Hindlimb muscle (tissue), 1 donor: ENCODE measurements around the gene ELMO1. TPM values are rescaled to one million over a fixed set of nuclear protein-coding genes. Genes with fewer than 3 reads are reported as not detected.

ENCODE experiments used
- DNase-seq: peaks from one replicate; pipeline ENCODE4 v3.0.0-alpha.2; 2013
- polyA plus RNA-seq: library from polyadenylated mRNA; unstranded; fragments of 120-200 nt; gene quantifications from one replicate; pipeline ENCODE4 v1.2.1, GENCODE V29; 2013; ENCODE audit not compliant: insufficient read length

The ELMO1 gene
- polyA plus RNA-seq, 1 donor = 28.3 TPM

DNA sequence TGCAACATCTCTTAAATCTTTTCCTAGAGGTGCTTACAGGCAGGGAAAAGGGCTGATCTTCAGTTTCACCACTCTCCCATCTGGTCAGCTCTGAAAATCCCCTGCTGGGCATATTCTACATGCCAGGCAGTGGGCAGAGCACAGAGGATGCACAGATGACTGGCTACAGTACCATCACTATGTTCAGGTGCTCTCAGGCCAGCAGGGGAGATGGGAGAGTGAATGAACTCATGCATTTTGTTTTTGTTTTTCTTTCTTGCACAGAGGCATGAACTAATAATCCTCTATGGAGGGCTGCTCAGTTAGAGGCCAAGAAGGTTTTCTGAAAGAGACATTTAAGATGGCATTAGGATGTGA, 19.3 kb downstream of the ELMO1 start:
- no peak for DNase-seq

DNA sequence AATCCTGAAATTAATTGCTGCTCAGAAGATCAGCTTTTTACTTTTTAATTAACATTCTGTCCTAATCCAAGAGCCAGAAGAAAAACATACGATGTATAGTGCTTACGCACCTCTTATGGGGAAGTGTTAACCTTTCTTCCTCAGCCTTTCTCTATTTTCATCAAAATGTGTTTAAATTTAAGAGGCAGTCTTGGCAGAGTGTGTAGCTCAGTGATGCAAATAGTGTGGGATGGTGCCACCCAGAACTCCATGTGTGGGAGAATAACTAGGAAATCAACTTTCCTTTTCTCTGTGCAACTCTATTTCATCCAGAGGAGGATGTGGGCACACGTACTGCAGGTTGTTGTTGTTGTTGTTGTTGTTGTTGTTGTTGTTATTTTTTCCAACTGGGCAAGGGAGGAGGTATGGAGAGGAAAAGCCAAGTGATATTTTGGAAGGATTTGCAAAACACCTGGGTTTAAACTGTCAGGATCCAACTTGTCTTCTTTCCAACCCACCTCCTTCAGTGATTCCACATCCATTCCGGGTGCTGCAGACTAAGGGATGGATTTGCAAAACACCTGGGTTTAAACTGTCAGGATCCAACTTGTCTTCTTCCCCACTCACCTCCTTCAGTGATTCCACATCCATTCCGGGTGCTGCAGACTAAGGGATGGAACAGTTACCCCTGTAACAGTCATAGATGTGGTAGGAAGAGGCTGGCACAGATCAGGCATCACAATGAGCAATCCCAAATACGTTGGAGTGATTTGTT, 19.8 kb downstream of the ELMO1 start:
- no peak for DNase-seq

DNA sequence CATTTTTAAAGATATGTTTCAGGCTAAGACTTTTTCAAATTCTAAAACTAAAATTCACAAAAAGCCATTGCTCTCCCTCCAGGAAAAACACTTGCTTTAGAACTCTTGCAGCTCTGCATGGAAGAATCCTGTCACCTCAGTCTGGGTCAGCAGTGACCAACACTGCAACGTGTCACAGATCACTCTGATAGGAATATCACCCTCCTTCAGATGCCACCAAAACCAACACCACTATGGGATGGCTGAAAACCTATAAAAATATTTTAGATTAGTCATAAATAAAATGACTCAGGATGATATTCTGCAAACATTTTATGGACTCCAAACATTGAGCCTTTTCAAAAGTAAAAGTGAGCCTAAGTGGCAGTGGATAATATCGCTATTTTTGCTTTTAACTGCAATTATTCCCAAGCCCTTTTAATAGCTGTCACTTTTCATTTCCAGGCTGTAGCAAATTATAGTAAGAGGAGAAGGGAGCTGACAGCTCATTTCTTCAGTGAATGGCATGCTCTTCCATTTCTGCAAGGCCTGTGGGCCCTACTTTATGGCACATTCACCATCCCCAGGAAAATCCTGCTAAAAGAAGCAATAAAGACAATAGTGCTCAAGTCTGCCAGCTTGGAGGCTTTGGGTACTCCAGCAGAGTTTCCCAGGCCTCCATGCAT, 21.3 kb downstream of the ELMO1 start:
- DNase-seq = no peak

DNA sequence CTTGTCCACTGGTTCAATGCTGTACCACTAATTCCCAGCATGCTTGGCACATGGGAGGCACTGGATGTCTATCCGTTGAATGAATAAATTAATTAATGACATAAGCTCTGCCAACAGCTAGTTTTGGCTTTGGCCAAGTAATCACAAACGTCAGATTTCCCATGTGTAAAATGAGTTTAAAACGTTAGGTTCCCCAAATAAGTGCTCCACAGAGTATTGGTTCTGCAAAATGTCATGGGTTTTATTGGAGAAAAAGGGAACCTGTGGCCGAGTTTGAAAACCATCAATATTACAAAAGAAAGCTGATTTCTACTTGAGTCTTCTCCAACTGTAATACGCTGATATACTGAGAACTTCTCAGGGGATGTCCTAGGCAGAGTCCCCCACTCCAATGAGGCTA, 23.2 kb downstream of the ELMO1 start:
- DNase-seq = no peak

DNA sequence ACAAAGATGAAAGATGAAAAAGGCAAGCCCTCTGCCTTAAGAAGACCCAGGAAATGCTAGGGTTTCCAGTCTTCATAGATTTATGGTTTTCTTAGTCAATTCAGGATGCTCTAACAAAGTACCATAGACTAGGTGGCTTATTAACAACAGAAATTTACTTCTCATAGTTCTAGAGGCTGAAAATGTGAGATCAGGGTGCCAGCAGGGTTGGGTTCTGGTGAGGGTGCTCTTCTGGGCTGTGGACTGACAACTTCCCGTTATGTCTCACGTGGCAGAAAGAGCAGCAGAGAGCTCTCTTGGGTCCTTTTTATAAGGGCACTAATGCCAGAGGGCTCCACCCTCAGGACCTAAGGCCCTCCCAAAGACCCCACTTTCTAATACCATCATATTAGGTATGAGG, 23.7 kb downstream of the ELMO1 start:
- no peak for DNase-seq

DNA sequence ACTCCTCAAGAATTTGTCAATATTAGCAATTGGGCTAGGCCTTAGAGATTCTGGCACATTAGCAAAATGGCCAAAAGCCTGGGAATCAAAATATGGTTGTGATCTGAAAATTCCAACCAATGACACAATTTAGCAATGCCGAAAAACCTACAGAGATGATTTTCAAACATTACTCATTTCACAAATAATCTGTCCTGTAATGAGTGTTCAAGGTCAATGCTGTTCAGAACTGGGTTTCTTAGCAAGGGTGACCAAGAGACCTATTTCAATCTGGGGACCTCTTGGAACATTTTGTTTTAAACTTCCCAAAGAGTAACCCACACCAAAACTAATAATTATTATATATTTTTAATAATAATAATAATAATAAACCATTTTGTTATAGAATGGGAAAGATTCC, 24.1 kb downstream of the ELMO1 start:
- DNase-seq = no peak

DNA sequence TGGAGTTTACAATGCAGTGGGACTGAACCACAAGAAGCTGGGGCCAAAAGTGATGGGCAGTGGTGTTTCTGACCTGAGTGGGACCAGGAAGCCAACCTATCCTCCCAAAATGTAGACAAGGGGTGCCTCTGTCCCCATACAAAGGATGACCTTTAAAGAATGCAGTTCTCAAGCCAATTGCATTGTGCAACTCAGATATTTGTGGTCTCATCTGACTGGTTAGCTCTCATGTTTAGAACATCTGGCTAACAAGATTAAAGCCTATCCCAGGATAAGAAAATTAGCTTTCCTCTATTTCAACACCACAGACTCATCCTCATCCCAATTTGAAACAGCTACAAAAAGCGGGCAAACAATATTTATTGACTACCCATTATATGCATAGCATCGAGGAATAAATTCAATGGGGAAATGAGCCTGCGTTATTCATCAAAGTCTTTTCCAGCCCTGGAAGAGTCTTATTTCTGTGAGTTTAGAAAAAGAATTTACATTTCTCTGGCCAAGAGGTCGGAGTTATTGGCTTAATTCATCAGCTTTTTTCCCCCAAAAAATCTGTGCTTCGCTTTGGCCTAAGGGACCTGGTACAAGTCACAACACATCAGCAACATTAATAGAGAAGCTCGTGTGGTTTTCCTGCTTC, 26.7 kb downstream of the ELMO1 start:
- DNase-seq = no peak

DNA sequence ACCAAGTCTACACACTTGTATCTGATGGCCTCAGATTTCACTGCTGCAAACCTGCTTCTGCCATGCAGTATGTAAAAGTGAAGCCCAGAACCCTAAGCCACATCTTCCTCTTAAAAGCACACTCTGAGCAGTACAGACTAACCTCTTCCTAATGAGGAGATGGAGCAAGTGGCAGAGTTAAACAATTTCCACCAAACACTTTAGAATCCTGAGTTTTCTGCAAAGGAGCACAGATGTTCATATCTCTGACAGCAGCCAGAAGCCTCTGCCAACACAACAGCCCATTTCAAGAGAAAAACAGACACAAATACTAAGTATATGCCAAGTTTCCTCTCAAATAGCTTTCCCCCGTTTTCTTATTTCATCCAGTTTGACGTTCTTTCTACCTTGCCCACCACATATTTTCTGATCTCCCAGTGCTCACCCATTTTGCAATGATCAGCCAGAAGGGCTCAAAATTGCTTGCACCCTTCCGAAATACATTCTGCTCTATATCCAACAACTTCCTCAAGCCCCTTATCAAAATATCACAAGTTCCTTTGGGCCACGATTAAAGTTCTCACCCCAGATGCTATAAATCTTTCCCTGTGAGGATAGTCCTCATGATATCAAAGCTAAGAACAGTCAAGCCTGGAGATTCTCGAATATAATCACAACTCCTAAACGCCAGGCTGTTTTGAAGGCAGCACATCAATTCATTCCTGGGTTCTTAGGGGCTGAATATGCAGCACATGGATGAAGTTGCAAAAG, 27.5 kb downstream of the ELMO1 start:
- DNase-seq = peak; percentile 65

DNA sequence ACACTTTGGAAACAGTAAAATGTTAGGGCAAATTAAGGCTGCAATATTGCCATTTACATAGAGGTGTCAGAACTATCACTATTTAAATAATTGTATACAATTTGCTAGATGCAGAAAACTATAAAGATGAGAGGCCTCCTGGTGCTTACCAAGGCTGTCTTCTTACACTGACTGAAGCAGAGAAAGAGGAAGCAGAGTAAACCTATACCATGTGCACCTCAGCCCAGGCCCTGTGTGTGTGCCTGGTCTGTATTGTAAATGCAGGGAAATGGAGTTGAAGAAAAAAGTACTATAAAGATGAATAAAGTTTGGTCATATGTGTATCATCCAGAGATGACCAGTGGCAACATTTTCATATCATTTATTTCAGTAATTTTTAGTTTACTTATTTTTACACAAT, 29.2 kb downstream of the ELMO1 start:
- DNase-seq = no peak

DNA sequence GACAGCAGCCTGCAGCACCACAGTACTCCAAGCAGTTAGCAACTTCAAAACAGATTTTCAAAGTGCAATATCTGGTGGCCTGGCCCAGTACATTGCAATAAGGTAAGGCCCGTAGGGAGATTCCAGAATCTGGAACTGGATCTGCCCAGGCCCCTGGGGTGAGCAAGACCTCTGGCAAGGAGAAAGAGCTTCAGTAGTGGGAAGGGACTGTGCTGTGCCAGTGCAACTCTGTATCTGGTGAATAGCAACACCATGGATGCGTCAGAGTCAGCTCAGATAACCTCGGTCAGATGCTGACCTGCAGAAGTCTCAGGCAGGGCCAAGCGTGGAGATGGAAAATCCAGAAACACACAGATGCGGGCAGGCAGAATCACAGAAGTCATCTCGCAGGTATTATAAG, 30.3 kb downstream of the ELMO1 start:
- no peak for DNase-seq

DNA sequence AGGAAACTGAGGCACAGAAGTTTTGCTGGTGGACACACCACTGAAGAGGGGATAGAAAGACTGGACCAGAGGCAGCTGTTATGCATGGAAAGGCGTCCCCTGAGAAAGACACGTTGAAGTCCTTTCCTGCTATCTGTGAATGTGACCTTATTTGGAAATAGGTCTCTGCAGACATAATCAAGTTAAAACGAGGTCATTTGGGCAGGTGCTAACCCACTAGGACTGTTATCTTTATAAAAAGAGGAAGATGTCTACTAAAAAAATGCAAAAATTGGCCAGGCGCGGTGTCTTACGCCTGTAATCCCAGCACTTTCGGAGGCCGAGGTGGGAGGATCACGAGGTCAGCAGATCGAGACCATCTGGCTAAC, 31.6 kb downstream of the ELMO1 start:
- DNase-seq = no peak

DNA sequence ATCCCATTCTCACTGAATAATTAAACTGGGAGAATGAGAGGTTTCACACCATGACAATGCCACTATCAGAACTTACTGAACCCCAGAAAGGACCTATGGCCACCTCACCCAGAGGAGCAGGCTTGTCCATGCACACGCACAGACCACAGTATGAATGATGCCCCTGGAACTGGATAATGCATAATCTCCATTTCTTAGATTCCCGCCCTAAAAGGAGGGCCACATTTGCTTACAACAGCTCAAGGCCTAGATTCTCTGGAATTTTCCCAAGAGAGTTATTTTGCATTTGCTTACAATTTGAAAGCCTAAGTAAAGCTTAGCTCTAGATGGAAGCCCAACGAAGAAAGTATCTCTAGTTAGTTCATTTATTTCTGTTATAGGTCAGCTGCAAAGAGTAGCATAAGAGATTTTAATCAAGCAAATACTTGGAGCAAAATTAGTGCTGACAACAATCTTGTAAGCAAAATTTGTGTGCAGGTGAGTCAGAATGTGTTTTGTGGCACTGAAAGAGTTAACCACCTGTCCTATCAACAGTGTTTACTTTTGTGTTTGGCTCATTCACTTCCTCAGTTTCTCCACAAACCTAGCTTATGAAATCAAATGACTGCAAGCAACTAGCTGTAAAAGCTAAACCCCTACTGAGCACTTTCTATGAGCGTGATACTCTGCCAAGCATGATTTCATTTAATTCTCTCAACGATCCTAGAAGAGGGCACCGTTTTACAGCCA, 32.1 kb downstream of the ELMO1 start:
- DNase-seq = no peak

DNA sequence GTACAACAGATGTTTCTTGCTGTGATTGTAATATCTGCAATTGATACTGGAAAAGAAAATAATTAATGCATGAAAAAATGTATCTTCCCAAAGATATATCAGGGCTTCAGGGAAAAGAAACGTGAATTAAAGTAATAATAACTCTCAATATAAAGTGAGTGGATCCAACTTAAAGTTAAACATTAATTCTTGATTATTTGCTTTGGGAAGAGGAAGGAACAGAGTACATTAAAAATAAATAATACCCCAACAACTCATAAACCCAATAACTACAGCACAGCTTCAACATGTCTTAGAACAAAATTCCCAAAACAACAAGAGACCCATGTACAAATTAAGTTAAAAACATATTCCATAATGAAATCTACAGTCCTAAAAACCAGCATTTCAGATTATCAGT, 33.0 kb downstream of the ELMO1 start:
- DNase-seq = no peak

DNA sequence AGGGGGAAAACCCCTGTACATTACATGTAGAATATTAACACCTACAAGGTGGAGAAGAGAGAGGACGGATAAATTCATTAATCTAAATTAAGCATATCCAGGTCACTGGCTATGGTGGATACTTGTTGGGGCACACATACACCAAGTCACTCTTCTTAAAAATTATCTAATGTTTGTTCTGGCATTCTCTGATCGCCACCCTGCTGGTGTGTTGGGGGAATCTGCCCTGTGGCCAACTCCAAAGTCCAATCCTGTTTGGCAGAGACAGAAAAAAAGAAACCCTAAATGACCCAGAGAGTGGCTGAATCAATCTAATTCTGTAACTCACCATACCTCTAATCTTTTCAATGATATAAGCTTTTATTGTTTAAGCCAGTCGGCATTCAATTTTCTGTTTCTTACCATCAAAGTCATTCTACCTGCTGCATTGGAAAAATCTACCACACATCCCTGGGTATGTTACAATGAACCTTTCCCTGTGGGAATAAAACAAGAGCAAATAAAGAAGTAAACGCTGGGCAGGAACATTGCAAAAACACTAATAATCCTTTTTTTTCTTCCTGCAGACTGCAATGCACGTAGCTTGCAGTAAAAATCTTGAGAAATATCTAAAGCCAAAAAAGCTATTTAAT, 34.2 kb downstream of the ELMO1 start:
- DNase-seq = no peak

DNA sequence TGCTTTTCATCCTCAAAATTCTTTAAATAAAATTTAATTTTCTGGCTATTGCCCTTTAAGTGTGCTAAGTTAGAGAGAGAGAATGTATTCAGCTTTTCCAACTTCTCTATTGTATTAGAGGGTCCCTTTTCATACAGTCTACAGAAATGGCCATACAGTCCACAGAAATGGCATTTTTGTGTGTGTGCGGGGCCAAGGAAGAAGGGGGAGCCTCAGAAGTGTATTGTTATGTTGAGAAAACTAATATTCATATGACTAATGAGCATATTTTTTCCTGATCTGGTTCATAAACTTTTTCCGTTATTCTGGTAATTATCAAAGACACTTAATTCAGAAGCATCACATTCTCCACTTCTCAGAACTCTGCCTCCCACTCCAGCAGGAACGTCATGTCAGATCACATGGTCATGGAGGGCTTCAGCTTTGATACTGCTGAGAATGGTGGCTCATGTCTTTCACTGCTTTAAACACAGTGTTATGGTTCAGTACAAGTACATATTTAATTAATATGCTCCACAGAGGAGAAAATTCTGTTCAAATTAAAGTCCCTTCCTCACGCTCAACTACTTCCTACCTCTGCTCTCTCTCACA, 37.1 kb downstream of the ELMO1 start:
- DNase-seq = no peak

DNA sequence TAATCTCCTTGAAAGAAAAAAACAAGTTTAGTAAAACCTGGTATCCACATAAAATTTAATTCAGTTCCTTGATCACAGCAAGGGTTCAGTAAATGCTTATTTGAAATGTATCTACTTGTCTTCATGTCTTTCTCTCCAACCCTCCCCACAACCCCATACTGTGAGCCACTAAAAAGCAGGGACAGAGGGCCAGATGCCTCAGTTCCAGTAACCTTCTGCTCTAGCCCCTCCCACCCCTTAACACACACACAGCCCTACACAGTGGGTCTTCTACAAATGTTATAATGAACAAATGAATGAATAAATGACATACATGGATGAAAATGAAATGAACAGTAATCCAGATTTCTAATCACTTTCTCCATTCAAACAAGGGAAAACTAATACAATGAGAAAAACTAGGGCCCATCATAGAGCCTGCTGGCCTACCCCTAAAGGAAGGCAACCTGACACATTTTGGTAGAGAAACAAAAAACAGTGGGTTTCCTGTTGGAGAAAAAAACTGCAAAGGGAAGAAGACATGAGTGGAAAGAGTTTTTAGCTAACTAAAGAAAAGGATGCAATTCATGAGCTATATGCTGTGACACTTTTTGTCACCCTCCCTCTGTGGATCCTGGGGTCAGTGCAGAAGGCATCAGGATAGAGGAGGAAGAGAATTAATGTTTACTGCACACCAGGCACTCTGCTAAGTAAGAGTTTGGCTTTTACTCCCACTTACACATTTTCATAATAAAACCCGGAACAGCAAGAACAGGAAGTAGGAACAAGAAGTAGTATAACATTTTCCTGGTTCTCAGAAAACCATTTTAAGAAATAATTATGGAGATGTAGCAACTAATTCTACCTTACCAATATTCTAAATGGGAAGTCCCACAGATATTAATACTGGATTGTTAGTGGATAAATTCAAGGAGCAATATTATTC, 38.1 kb downstream of the ELMO1 start:
- no peak for DNase-seq

DNA sequence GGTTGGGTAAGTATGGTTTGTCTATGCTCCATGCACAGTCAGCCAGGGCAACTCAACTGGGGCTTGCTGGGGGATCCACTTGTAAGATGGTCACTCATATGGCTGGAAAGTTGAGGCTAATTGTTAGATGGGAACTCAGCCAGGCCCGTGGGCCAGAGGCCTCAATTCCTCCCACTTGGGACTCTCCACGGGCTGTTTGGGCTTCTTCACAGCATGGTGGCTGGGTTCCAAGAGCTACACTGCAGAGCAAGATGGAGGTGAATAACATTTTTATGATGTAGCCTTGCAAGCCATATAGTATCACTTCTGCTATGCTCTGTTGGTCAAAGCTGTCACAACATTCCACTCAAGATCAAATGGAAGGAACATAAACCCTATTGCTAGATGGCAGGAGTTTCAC, 39.2 kb downstream of the ELMO1 start:
- no peak for DNase-seq

DNA sequence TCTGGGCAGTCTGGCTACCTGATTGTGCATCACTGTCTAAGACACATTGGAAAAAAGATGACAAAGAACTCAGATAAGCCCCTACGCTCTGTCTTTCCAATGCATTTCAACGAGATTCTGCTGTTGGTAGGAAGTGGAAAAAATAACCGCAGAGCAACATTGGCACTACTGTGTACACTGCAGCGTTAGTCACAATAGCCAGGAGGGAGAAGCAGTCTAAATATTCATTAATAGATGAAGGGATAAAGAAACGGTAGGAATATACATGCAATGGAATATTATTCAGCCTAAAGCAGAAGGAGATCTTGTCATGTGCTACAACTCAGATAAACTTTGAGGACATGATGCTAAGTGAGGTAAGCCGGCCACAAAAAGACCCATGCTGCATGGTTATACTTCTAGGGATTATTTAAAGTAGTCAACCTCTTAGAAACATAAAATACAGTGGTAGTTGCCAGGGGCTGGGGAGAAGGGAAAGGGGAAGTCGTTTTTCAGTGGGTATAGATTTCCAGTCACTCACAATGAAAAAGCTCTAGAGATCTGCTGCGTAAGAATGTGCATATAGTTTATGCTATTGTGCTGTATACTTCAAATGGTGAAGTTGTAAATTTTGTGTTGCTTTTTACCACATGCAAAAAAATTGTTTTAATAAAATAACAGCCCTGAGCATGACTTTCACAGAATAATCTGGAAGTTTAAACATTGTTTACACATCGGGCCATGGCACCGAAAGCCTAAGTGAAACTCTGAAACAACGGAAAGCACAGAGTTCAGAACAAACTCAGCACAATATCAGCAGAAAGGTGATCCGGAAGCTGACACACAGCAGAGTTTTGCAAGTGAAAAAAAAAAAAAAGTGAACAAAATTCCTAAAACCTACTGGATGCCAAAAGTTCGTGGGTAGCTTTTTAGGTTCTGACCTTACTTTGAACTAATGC, 40.1 kb downstream of the ELMO1 start:
- DNase-seq = no peak

DNA sequence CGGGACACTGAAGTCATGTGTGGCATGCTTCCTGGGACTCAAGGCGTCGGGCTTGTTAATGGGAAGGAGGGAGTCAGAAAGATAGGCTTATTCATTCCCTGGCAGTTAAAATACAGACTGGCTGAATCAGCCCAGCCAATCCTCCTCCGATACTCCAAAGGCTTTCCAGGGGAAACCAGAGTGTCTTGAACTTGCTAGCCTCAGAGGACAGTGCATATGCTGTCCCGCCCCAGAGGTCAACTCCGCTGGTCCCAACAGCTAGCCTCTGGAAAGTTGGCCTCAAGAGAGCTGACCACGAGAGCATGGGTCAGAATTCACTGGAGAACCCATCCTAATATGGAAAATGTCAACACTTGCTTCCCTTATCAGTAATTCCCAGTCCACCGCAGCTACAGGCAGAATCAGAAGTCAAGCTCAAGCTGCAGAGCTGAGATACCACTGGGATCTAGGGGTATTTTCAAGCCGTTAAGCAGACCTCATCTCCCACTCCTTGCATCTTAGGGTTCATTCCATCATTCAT, 43.0 kb downstream of the ELMO1 start:
- no peak for DNase-seq
